NT2/D1 (cell line): ENCODE results near the gene TMBIM1.
A peak's percentile ranks its signal among the peaks of the same experiment; 100 is the strongest.

Experiments used
- DNase-seq: peaks from one replicate; pipeline ENCODE4 v3.0.0-alpha.2; 2011; ENCODE audit warnings: low read depth, low spot score
- H3K27me3 ChIP-seq: 2 replicates; pipeline ENCODE4 v1.6.0; 2011; ENCODE audit warnings: mild to moderate bottlenecking; ENCODE audit not compliant: insufficient read length, insufficient read depth
- H3K36me3 ChIP-seq: 2 replicates; pipeline ENCODE4 v1.6.1; 2011; ENCODE audit warnings: mild to moderate bottlenecking, low read length, mixed read lengths; ENCODE audit not compliant: insufficient read depth, insufficient read length
- H3K4me1 ChIP-seq: 2 replicates; pipeline ENCODE4 v1.5.1; 2011; ENCODE audit not compliant: insufficient read depth, insufficient read length
- H3K4me3 ChIP-seq: 2 replicates; pipeline ENCODE4 v1.5.1; 2011; ENCODE audit warnings: low read depth; ENCODE audit not compliant: insufficient read length
- H3K9ac ChIP-seq: 2 replicates; pipeline ENCODE4 v1.6.0; 2011; ENCODE audit warnings: low read depth; ENCODE audit not compliant: insufficient read length
- H3K9me3 ChIP-seq: 2 replicates; pipeline ENCODE4 v1.5.1; 2011; ENCODE audit warnings: mild to moderate bottlenecking, low read length; ENCODE audit not compliant: insufficient read depth
- SUZ12 ChIP-seq: IDR thresholded peaks from 2 replicates; pipeline ENCODE4 v1.6.1; 2011; ENCODE audit not compliant: insufficient read length, insufficient read depth; ENCODE audit errors: extremely low read depth
- YY1 ChIP-seq: IDR thresholded peaks from 2 replicates; pipeline ENCODE4 v1.6.1; 2011; ENCODE audit not compliant: insufficient read length, insufficient read depth
- ZNF274 ChIP-seq: IDR thresholded peaks from 2 replicates; pipeline ENCODE4 v1.6.1; 2011; ENCODE audit warnings: mild to moderate bottlenecking, low read depth, low read length

Gene TMBIM1

DNA sequence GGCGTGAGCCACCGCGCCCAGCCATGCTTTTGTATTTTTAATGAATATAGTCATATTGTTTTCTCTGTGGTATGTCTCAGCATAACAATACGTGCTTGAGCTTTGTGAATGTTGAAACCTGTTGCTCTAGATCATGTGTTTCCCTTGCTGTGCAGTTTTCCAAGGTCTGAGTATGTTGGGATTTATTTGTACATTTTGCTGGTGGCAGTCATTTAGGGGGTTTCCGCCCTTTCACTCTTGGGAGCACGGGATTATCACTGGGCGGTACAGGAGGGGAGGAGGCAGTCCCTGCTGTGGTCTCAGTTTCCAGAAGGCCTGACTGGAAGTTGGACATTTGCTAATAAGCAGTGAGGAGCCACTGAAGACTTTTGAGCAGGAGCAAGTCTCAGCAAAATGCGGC lies 39.4 kb upstream of the TMBIM1 start:
- DNase-seq = no peak
- Histone ChIP-seq H3K9ac (no peak overlapping the region), H3K4me1 (peaks cover 14% of the 10 kb centered on the region), H3K9me3 (no peaks in the 10 kb centered on the region), H3K27me3 (no peaks in the 10 kb centered on the region), H3K36me3 (peaks cover 5% of the 10 kb centered on the region), H3K4me3 (no peak overlapping the region)
- TF ChIP-seq ZNF274 (no peak), YY1 (no peak), SUZ12 (no peak)

GRCh38 chr2:218329826-218330593 lies 37.7 kb upstream of the TMBIM1 start:
- Histone ChIP-seq H3K27me3 (no peaks in the 10 kb centered on the region), H3K4me1 (peaks cover 21% of the 10 kb centered on the region), H3K9ac (peak overlapping the region; percentile 17), H3K36me3 (peaks cover 8% of the 10 kb centered on the region), H3K9me3 (no peaks in the 10 kb centered on the region), H3K4me3 (no peak overlapping the region)
- TF ChIP-seq YY1 = no peak
- TF ChIP-seq ZNF274 = no peak
- TF ChIP-seq SUZ12 = no peak
- no peak for DNase-seq

DNA sequence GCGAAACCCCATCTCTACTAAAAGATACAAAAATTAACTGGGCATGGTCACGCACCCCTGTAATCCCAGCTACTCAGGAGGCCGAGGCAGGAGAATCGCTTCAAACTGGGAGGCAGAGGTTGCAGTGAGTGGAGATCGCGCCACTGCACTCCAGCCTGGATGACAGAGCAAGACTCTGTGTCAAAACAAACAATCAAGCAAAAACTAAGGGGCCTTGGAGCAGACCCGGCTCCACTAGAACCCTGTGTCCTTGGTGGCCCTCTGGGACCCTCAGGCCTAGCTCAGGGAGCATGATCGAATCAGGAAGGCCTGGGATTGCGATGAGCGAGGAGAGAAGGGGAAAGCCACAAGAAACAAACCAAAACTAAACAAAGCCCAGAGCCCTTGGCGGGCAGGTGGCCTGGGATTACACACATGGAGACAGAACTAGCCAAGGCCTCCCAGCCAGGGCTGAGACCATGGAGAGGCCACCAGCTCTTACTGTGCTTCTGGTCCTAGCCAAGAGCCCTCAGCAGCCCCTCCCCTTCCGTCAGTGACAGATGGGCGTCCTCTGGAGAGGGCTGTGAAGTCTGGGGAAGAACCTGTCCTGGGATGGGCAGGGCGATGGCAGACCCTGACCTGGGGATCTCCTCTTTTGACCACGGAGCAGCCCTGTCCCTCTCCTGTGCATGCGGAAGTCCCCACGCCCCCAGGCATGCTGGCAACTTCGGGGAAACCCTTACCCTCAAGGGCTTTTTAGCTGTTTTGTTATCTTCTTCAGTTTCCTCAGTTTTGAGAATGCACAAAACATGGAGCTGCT lies 36.9 kb upstream of the TMBIM1 start:
- H3K36me3 ChIP-seq = peaks cover 8% of the 10 kb centered on the region
- H3K9ac ChIP-seq = no peak overlapping the region
- no peak overlapping the region for H3K4me3 ChIP-seq
- H3K27me3 ChIP-seq = no peaks in the 10 kb centered on the region
- H3K9me3 ChIP-seq = no peaks in the 10 kb centered on the region
- peaks cover 21% of the 10 kb centered on the region for H3K4me1 ChIP-seq
- DNase-seq = no peak
- TF ChIP-seq YY1 (no peak), ZNF274 (no peak), SUZ12 (no peak)

DNA sequence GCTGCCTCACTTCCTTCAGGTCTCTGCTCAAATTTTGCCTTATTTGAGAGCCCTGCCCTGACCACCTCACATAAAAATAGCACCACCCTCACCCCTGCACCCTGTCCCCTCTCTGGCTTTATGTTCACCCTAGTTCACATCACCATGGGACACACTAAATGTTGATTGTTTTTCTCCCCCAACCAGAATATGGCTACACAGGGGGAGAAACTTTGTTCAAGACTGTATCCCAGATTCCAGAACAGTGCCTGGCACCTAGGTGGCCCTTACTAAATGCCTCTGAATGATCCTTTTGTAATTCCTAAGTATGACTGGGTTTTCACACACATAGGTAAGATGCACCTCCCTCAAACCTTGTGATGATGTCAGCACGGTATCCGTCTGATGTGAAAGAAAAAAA lies 36.0 kb upstream of the TMBIM1 start:
- Histone ChIP-seq H3K4me3 (no peak overlapping the region), H3K36me3 (peaks cover 8% of the 10 kb centered on the region), H3K9me3 (no peaks in the 10 kb centered on the region), H3K27me3 (no peaks in the 10 kb centered on the region), H3K9ac (no peak overlapping the region), H3K4me1 (peaks cover 21% of the 10 kb centered on the region)
- no peak for DNase-seq
- TF ChIP-seq YY1 (no peak), ZNF274 (no peak), SUZ12 (no peak)

DNA sequence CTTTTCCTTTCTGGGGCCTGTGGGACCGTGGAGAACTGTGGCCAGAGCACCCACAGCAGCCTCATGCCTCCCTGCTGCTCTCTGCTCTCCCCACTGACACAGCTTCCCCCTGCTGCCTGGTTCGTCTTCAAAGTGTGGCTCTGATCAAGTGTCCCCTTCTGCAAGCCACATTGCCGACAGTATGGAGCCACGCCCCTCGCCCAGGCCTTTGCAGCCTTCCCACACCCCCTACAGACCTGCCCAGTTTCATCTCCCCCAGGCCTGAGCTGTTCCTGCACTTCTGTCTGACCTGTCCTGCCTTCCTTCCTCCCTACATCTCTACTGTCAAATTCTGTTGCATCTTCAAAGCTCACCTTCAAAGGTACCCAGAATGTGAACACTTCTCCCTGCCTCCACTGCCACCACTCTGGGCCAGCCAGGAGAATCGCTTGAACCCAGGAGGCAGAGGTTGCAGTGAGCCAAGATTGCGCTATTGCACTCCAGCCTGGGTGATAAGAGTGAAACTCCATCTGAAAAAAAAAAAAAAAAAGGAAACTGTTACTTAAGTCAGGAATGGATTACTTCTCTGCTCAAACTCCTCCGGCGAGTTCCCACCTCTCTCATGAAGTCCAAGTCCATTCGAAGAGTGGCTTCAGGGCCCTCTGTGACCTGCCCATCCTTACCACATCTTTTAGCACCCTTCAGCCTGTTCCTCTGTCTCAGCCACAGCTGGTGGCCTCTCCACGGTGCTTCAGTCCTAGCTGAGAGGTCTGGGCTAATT lies 35.3 kb upstream of the TMBIM1 start:
- H3K4me1 ChIP-seq = peaks cover 21% of the 10 kb centered on the region
- TF ChIP-seq ZNF274 (no peak), YY1 (no peak), SUZ12 (no peak)
- H3K4me3 ChIP-seq = no peak overlapping the region
- DNase-seq = no peak
- peak overlapping the region; percentile 44 for H3K9ac ChIP-seq
- H3K9me3 ChIP-seq = no peaks in the 10 kb centered on the region
- no peaks in the 10 kb centered on the region for H3K27me3 ChIP-seq
- peaks cover 8% of the 10 kb centered on the region for H3K36me3 ChIP-seq

GRCh38 chr2:218326315-218326714 lies 34.0 kb upstream of the TMBIM1 start:
- Histone ChIP-seq H3K36me3 (peaks cover 8% of the 10 kb centered on the region), H3K9me3 (no peaks in the 10 kb centered on the region), H3K4me1 (peaks cover 26% of the 10 kb centered on the region), H3K9ac (no peak overlapping the region), H3K27me3 (no peaks in the 10 kb centered on the region), H3K4me3 (no peak overlapping the region)
- no peak for DNase-seq
- TF ChIP-seq YY1 (no peak), SUZ12 (no peak), ZNF274 (no peak)

DNA sequence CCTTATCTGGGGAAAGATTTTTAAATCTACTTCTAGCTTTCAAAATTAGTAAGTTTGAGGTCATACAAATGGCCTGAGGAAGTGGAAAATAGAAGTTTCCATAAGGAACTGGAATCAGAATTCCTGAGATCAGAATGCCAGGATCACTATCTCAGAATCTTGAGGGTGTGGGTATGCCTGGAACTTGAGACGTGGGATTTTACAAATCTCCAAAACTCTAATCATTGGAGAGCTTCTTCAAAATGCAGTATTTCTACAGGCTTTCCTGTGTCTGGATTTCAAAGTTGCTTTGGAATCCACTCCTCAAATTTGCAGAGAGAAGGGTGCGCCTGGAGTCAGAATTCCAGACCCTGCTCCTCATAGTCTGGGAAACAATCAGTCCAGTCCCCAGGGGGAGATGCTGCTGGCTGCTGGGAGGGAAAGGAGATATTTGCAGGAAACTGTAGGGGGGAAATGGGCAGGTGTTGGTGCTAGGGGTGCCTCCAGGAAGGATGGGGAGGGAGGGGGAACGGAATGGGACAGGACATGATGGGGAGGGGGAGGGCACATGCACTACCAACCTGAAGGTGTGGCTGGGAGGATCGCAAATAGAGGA lies 33.4 kb upstream of the TMBIM1 start:
- no peaks in the 10 kb centered on the region for H3K9me3 ChIP-seq
- peaks cover 26% of the 10 kb centered on the region for H3K4me1 ChIP-seq
- no peak overlapping the region for H3K9ac ChIP-seq
- H3K36me3 ChIP-seq = peaks cover 8% of the 10 kb centered on the region
- H3K4me3 ChIP-seq = no peak overlapping the region
- no peaks in the 10 kb centered on the region for H3K27me3 ChIP-seq
- DNase-seq = no peak
- TF ChIP-seq ZNF274 (no peak), YY1 (no peak), SUZ12 (no peak)
